ENCODE measurements around the gene GRIPAP1. TPM values are rescaled to one million over a fixed set of nuclear protein-coding genes. Genes with fewer than 3 reads are reported as not detected.

Gene GRIPAP1
- total RNA-seq, 4 donors from 2014 or later = 30.0 to 43.7 (median 32.4) TPM

- WGBS, 2 donors = 87 to 88% methylated on average over 7 of the region's 7 CpGs
- DNase-seq (ENCODE audit: low spot score in 2 of 2) = no peak
- no peak for TF ChIP-seq POLR2A (IDR thresholded peaks at IDR 0.05)
- TF ChIP-seq, protein P1, sequence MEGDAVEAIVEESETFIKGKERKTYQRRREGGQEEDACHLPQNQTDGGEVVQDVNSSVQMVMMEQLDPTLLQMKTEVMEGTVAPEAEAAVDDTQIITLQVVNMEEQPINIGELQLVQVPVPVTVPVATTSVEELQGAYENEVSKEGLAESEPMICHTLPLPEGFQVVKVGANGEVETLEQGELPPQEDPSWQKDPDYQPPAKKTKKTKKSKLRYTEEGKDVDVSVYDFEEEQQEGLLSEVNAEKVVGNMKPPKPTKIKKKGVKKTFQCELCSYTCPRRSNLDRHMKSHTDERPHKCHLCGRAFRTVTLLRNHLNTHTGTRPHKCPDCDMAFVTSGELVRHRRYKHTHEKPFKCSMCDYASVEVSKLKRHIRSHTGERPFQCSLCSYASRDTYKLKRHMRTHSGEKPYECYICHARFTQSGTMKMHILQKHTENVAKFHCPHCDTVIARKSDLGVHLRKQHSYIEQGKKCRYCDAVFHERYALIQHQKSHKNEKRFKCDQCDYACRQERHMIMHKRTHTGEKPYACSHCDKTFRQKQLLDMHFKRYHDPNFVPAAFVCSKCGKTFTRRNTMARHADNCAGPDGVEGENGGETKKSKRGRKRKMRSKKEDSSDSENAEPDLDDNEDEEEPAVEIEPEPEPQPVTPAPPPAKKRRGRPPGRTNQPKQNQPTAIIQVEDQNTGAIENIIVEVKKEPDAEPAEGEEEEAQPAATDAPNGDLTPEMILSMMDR (IDR thresholded peaks at IDR 0.05) = no peak
- intact Hi-C loops (cut with DNase I; ENCODE audit: low total_unique reads) = no loop called here
- H3K4me3 ChIP-seq (ENCODE audit: low read depth, poor library complexity, severe bottlenecking) = no peak overlapping the region
Measured at GRCh38 chrX:49019599-49020249, 17.7 kb upstream of the GRIPAP1 start.

- intact Hi-C loops (cut with DNase I; ENCODE audit: low total_unique reads) = no loop called here
- H3K4me3 ChIP-seq (ENCODE audit: low read depth, poor library complexity, severe bottlenecking) = no peak overlapping the region
- 84 to 100% methylated on average over 2 of the region's 2 CpGs for WGBS, 2 donors
- DNase-seq (ENCODE audit: low spot score in 2 of 2) = no peak
- TF ChIP-seq, protein P1 (IDR thresholded peaks at IDR 0.05) = no peak
- TF ChIP-seq POLR2A (IDR thresholded peaks at IDR 0.05) = no peak
Measured at GRCh38 chrX:49019050-49019449, 17.0 kb upstream of the GRIPAP1 start.

DNA sequence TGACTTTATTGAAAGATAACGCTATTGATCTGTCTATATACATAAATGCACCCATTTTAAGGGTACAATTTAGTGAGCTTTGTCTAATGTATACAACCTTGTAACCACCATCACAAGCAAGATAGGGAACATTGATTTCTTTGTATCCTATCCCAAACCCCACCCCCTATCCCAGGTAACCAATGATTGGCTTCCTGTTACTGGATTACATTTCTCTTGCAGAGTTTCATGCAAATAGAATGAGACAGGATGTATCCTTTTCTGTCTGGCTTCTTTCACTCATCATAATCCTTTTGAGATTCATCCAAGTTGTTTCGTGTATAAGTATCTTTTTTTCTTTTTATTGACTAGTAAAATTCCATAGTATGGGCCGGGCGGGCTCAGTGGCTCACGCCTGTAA is 1.6 kb upstream of the GRIPAP1 start:
- intact Hi-C loops (cut with DNase I; ENCODE audit: low total_unique reads) = no loop called here
- no peak for DNase-seq (ENCODE audit: low spot score in 2 of 2)
- TF ChIP-seq, protein P1 (IDR thresholded peaks at IDR 0.05) = no peak
- no peak for TF ChIP-seq POLR2A (IDR thresholded peaks at IDR 0.05)
- 73% methylated on average over 5 of the region's 5 CpGs for WGBS, 2 donors
- no peak overlapping the region for H3K4me3 ChIP-seq (ENCODE audit: low read depth, poor library complexity, severe bottlenecking)

- no peak for DNase-seq (ENCODE audit: low spot score in 2 of 2)
- 3 to 36% methylated on average over 16 to 17 of the region's 17 CpGs for WGBS, 2 donors
- H3K4me3 ChIP-seq (ENCODE audit: low read depth, poor library complexity, severe bottlenecking) = peak overlapping the region; percentile 52
- TF ChIP-seq, protein P1 (IDR thresholded peaks at IDR 0.05) = no peak
- TF ChIP-seq POLR2A (IDR thresholded peaks at IDR 0.05) = no peak
- intact Hi-C loops (cut with DNase I; ENCODE audit: low total_unique reads) = no loop called here
Measured at GRCh38 chrX:49001521-49002090, 458 bp downstream of the GRIPAP1 start.

- DNase-seq (ENCODE audit: low spot score in 2 of 2) = no peak
- intact Hi-C loops (cut with DNase I; ENCODE audit: low total_unique reads) = no loop called here
- TF ChIP-seq, protein P1 (IDR thresholded peaks at IDR 0.05) = no peak
- TF ChIP-seq POLR2A (IDR thresholded peaks at IDR 0.05) = no peak
- 74 to 97% methylated on average over 4 of the region's 4 CpGs for WGBS, 2 donors
- H3K4me3 ChIP-seq (ENCODE audit: low read depth, poor library complexity, severe bottlenecking) = no peak overlapping the region
Measured at GRCh38 chrX:49000636-49001035, 1.4 kb downstream of the GRIPAP1 start.

All from lower leg skin (tissue), 4 donors.